Endometrium (tissue), 2 donors: Measurements from ENCODE around the gene IKZF5.

Experiments used
- FAIRE-seq: peaks from 2 replicates; lab custom pipeline; 2012; peaks lifted over from hg19 to GRCh38; lab: Jason Lieb, UNC
- donor health status: control.
- donor health status: control.

IKZF5 gene

DNA sequence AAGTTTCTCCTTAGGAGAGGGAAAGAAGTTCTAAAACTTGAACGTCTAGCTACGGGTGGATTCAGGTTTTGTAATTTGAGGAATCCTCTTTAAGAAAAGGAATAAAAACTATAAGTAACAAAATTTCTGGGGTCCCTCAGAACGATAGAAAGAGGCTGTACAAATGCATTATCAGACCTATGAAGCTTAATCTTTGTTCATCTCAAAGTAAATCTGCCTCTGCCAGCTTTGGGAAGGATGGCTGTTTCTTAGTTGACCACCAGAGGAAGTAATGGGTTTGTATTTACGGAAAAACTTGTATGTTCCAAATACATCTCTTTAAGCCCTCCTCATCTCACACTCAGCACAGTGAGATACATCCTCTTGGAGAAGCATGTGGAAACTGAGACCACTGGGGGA, 27.5 kb downstream of the IKZF5 start:
- FAIRE-seq, result no peak

DNA sequence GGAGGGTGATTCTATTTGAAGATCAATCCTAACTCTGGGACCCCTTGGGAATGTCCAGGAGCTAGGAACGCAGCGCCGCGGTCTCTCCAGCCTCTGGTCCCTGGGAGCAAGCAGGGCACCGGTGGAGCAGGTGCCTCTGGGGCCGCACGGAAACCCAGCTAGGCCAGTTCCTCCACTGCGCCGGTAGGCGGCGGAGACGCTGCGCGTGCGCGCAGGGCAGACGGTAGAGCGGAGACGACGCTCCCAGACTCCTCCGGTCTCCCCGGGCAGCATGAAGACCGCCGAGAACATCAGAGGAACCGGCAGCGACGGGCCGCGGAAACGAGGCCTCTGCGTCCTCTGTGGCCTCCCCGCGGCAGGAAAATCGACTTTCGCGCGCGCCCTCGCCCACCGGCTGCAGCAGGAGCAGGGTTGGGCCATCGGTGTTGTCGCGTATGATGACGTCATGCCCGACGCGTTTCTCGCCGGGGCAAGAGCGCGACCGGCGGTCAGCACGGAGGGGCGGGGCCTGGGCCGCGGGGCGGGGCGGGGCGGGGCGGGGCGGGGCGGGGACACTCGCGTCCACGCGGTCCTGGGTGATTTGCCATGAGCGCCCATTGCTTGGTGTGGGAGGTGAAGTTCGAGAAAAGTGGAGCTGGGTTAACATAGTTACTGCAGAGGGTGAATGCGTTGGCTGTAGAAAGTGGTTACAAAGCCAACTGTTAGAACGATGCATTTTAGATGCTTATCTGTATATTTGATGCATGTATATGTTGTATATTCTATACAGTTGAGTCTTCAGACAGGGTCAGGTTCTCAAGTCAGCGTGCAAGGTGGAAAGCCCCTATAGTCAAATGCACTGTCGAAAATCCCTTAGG, 28.2 kb downstream of the IKZF5 start, which contains the start of gene PSTK:
PSTK (plus strand) TSS at position 193 of the 857 bp plus-strand sequence; CDS start at position 272, 79 bp downstream.
- no peak for FAIRE-seq

DNA sequence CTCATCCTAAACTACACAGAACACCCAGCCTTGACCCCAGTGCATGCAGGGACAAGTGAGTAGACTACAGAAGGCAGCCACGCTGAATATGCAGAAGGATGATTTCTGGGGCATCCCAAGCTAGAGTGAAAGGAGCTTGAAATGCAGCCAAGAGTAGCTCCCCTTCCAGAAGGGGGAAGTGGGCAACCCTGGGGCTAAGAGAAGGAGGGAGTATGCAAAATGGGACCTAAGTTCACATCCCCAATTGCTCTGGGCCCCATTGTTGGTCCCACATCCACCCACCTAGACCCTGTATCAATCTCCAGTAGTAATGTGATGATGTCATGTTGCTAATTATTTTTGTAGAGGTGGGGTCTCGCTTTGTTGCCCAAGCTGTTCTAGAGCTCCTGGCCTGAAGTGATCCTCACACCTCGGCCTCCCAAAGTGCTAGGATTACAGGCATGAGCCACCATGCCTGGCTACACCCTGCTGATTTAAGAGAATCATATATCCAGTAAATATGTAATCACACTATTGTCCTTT, 34.0 kb downstream of the IKZF5 start:
- no peak for FAIRE-seq

DNA sequence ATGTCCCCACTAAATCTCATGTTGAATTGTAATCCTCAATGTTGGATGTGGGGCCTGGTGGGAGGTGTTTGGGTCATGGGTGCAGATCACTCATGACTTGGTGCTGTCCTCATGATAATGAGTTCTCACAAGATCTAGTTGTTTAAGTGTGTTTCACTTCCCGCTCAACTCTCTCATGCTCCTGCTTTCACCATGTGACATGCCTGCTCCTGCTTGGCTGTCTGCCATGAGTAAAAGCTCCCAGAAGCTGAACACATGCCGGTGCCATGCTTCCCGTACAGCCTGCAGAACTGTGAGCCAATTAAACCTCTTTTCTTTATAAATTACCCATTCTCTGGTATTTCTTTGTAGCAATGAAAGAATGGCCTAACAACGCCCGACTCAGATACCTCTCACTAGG, 34.6 kb downstream of the IKZF5 start:
- FAIRE-seq, result no peak

DNA sequence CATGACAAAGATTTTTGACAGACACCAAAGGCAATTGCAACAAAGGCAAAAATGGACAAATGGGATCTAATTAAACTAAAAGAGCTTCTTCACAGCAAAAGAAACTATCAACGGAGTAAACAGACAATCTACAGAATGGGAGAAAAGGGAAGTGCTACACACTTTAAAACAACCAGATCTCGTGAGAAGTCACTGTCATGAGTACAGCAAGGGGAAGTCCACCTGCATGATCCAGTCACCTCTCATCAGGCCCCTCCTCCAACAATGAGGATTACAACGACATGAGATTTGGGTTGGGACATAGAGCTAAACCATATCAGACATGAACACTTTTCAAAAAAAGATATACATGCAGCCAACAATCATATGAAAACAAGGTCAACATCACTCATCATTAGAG, 39.9 kb downstream of the IKZF5 start:
- no peak for FAIRE-seq

DNA sequence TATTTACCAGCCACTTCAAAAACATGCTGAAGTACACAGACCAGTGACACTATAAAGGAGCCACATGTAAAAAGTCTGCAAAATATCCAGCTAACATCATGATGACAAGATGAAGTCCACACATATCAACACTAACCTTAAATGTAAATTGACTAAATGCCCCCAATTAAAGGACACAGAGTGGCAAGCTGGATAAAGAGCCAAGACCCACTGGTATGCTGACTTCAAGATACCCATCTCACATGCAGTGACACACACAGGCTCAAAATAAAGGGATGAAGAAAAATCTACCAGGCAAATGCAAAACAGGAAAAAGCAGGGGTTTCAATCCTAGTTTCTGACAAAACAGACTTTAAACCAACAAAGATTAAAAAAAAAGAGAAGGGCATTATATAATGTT, 41.7 kb downstream of the IKZF5 start:
- FAIRE-seq, result no peak

DNA sequence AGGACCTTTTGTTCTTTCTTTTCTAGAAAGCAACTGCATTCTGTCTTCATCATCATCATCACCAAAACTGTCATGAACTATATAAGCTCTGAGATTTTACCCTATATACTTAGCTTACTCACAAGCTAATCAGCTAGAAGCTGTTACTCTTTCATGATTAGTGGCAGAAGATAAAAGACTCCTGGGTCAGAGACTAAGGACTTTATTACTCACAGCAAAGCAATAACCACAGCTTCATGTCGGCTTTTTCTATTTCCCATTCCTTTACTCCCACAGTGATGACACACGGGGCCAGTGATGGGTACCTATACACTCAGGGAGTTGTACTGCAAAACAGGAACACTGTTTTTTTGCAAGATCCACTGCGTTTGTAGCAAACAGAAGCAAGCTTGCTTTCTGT, 46.2 kb downstream of the IKZF5 start:
- FAIRE-seq, result no peak

DNA sequence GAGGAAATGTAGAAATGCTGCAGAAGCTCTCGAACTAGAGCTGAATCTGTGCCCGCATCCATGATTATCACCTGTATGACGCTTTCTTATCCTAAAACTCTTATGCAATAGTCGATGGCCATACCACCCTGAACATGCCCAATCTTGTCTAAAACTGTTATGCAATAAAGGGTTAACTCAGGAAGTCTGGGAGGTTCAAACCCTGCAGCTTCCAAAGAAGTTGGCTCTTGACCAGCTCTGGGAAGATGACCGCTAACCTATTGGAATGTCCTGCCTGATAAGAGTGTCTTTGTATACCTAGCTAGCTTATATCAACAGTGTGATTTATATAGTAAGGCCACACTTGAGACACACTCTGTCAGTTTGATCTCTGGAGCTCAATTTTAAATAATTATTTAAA, 51.1 kb downstream of the IKZF5 start:
- no peak for FAIRE-seq

DNA sequence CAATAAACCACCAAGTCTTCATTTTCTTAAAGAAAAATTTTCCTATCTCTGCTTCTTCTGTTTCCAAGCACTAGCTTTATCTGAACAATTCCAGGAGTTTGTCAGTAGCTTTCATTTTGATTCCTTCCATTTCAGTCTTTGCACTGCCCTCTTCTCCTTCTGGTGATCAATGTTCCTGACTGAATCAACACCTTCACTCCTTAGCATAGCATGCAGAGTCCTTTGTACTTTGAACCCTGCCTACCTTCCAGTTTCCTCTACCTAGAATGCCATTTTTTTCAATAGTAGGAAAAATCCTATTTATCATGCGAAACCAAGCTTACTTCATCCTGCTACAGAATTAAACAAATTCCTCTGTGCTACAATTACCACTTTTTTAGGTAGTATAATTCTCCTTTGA, 52.7 kb downstream of the IKZF5 start:
- FAIRE-seq, result no peak

DNA sequence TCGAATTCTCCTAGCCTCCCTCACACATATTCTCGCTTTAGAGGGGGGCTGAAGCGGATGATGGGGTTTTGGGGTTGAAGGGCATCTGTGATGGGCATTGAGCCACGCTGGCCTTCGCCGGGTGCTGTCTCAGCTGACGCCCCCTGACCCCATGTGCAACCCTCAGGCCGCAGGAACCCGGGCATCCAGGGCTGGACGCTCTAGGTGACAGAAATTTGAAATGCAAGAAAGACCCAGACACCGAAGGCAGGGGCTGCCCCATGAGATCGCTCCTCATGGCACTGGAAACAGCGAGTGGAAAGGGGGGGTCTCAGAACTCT, 53.9 kb downstream of the IKZF5 start:
- FAIRE-seq, result no peak

DNA sequence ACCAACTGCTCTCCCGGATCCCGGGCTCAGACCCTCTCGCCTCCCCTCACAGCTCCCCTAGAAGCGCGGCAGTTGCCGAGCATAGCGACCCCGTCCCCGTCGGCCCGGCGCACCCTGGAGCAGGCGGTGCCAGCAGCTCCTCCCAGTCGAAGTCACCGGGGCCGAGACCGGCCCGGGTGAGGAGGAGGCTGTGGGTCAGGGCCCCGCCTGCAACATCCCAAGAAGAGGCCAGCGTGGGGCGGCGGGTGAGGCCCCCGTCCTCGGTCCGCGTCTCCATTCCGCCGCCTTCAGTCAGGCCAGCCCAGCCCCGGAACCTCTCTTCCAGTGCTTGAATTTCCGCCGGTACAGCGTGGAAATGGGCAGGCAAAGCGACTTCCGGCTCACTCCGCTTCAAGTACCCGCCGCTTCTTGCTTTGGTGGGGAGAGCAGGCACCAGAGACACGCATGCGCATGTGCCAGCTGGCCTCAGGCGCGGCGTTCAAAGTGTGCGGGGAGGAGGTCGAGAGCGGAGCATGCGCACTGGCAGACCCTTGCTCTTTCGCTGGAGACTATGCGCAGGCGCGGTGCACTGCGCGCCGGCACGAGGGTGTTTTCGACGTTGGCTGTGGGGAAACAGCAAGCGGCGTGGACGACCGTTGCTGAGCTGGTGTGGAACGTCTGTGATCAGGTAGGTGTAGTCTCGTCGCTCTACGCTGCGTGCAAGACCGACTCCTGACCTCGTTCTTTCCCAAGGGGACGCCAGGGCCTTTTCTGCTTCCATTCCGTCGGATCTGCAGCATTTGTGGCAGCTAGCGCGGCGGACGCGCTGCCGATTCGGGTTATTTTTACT, 54.5 kb downstream of the IKZF5 start, which contains the start of gene C10orf88:
C10orf88 (minus strand) TSS at position 326 of the 829 bp plus-strand sequence; CDS start at position 277, 49 bp downstream.
- peak; percentile 43 for FAIRE-seq

DNA sequence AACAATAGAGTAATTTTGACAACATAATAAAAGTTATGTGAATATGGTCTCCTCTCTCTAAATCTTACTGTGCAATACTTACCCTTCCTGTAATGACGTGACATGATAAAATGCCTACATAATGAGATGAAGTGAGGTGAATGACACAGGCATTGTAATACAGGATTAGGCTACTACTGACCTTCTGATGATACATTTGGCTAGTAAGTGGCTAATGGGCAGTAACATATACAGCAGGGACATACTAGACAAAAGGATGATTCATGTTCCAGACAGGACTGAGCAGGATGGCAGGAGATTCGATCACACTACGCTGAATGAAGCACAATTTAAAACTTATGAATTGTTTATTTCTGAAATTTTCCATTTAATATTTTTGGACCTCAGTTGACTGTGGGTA, 59.3 kb downstream of the IKZF5 start:
- no peak for FAIRE-seq
